ENCODE data around the gene ASB9. TPM values are rescaled to one million over a fixed set of nuclear protein-coding genes. Genes with fewer than 3 reads are reported as not detected.
A peak's percentile ranks its signal among the peaks of the same experiment; 100 is the strongest.

Gene ASB9
- polyA plus RNA-seq, 1 experiment, result 0.35 TPM

DNA sequence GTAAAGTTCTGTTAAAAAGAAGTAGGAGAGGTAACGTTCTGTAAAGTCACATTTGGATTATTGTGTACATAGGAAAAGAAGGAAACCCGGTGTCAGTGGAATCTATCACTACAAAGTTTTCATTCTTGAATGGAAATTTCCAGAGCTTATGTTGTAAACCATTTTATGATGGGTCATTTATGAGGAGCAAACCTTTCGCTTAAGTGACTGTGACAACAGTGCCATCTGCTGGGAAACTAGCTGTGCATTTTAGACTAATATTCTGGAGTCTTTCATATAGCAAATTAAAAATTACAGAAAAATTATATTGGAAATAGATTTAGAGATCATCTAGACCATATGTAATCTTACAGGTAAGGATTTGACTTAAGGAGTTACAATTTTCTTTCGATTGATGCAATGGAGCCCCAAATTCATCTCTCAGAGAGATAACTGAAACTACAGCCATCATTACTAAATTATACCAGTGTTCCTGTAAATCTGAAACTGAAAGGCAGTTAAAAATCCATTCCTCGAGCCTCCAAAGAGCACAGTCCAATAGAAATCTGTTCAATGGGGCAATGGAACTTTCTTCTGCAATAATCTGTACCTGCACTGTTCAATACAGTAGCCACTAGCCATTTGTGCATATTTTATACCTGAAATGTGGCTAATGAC lies 26.9 kb downstream of the ASB9 start:
- CTCF ChIA-PET, result interaction anchor here (0.6 to 2.3 kb wide), 10 partner anchors 9 to 1207 kb away, joined by 3 to 8 read pairs (median 4); no protein-coding TSS in a partner anchor
- no peak overlapping the region for H3K27ac ChIP-seq (ENCODE audit: low read depth, low read length)
- POLR2A ChIA-PET, result no interaction called here
- no peaks in the 10 kb centered on the region for H3K27me3 ChIP-seq (ENCODE audit: control insufficient read depth, insufficient read depth, low read length)
- TF ChIP-seq, protein P1, sequence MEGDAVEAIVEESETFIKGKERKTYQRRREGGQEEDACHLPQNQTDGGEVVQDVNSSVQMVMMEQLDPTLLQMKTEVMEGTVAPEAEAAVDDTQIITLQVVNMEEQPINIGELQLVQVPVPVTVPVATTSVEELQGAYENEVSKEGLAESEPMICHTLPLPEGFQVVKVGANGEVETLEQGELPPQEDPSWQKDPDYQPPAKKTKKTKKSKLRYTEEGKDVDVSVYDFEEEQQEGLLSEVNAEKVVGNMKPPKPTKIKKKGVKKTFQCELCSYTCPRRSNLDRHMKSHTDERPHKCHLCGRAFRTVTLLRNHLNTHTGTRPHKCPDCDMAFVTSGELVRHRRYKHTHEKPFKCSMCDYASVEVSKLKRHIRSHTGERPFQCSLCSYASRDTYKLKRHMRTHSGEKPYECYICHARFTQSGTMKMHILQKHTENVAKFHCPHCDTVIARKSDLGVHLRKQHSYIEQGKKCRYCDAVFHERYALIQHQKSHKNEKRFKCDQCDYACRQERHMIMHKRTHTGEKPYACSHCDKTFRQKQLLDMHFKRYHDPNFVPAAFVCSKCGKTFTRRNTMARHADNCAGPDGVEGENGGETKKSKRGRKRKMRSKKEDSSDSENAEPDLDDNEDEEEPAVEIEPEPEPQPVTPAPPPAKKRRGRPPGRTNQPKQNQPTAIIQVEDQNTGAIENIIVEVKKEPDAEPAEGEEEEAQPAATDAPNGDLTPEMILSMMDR (IDR thresholded peaks at IDR 0.05; ENCODE audit: low read depth, low read length), result peak; percentile 52
- no peaks in the 10 kb centered on the region for H3K9me3 ChIP-seq (ENCODE audit: control insufficient read depth, insufficient read depth, low read length)
- H3K4me3 ChIP-seq (ENCODE audit: low read depth, low read length), result no peak overlapping the region
- DNase-seq (ENCODE audit: low read depth, low spot score), result peak; percentile 0

DNA sequence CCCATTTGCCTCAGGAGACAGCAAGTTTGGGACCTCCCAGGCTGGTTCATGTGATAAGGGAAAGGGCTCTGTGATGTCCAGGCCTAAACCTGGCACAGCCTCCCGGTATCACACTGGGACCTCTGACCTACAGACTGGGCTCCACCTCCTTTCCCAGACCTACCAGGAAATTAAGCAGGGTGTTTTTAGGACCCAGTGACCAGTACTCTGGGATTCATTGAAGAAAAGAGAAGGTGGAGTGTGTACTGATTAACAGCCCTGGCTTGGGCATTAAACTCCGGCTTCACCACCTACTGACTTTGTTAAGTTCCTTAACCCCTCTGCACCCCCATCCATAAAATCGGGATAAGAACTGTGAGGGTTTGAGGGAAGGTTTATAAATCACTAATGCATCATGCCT lies 28.6 kb downstream of the ASB9 start:
- Histone ChIP-seq H3K27ac (ENCODE audit: low read depth, low read length) (no peak overlapping the region), H3K4me3 (ENCODE audit: low read depth, low read length) (no peak overlapping the region), H3K9me3 (ENCODE audit: control insufficient read depth, insufficient read depth, low read length) (no peaks in the 10 kb centered on the region), H3K27me3 (ENCODE audit: control insufficient read depth, insufficient read depth, low read length) (no peaks in the 10 kb centered on the region)
- ChIA-PET POLR2A (no interaction called here), CTCF (no interaction called here)
- no peak for DNase-seq (ENCODE audit: low read depth, low spot score)
- TF ChIP-seq, protein P1 (IDR thresholded peaks at IDR 0.05; ENCODE audit: low read depth, low read length), result no peak

DNA sequence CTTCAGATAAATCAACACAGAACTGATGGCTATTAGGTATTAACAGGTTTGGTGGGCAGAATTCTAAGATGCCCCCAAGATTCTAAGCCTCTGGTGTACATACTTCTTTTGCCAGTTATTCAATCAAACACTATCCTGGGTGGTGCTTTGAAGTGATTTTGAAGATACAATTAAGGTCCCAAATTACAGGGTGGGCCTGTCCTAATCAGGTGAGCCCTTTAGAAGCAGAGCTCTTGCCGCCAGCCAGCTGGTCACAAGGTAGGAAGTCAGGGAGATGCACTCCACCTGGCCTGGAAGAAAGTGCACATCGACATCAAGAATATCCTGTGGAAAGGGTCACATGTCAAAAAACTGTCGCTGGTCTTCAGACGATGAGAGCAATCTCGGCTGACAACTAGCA lies 29.5 kb downstream of the ASB9 start:
- H3K27ac ChIP-seq (ENCODE audit: low read depth, low read length), result no peak overlapping the region
- DNase-seq (ENCODE audit: low read depth, low spot score), result no peak
- H3K9me3 ChIP-seq (ENCODE audit: control insufficient read depth, insufficient read depth, low read length), result no peaks in the 10 kb centered on the region
- no peaks in the 10 kb centered on the region for H3K27me3 ChIP-seq (ENCODE audit: control insufficient read depth, insufficient read depth, low read length)
- TF ChIP-seq, protein P1 (IDR thresholded peaks at IDR 0.05; ENCODE audit: low read depth, low read length), result no peak
- H3K4me3 ChIP-seq (ENCODE audit: low read depth, low read length), result no peak overlapping the region
- POLR2A ChIA-PET, result no interaction called here
- CTCF ChIA-PET, result no interaction called here

DNA sequence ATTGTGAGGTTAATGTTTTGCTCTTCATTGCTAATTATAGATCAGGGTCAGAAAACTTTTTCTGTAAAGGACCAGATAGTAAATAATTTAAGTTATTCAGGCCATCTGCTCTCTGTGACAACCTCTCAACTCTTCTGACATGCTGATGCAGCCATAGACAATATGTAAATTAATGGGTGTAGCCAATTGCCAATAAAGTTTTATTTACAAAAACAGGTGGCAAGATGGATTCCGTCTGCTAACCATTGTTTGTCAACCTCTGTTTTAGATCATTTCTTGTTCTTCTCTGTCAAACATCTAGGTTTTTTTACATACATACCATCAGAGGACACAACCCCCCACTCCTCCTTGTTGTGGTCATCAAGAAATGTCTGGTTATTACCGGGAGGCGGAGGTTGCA lies 33.7 kb downstream of the ASB9 start:
- no peak overlapping the region for H3K27ac ChIP-seq (ENCODE audit: low read depth, low read length)
- TF ChIP-seq, protein P1 (IDR thresholded peaks at IDR 0.05; ENCODE audit: low read depth, low read length), result no peak
- ChIA-PET POLR2A (no interaction called here), CTCF (no interaction called here)
- H3K27me3 ChIP-seq (ENCODE audit: control insufficient read depth, insufficient read depth, low read length), result no peaks in the 10 kb centered on the region
- no peak overlapping the region for H3K4me3 ChIP-seq (ENCODE audit: low read depth, low read length)
- DNase-seq (ENCODE audit: low read depth, low spot score), result no peak
- H3K9me3 ChIP-seq (ENCODE audit: control insufficient read depth, insufficient read depth, low read length), result no peaks in the 10 kb centered on the region

DNA sequence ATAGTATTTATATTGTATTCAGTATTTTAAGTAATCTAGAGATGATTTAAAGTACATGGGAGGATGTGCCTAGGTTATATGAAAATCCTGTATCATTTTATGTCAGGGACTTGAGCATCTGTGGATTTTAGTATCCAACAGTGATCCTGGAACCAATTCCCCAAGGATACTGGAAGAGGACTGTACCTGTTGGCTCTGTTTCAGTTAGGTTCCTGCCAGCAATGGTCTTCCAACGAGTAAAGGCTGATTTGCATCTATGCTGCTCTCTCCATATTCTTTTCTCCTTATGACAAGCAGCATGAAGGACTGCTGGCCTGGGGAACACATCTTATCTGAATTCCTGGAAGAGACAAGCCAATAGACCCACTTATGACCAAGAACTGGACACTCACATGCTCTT lies 34.9 kb downstream of the ASB9 start:
- POLR2A ChIA-PET, result no interaction called here
- Histone ChIP-seq H3K9me3 (ENCODE audit: control insufficient read depth, insufficient read depth, low read length) (no peaks in the 10 kb centered on the region), H3K4me3 (ENCODE audit: low read depth, low read length) (no peak overlapping the region), H3K27me3 (ENCODE audit: control insufficient read depth, insufficient read depth, low read length) (no peaks in the 10 kb centered on the region), H3K27ac (ENCODE audit: low read depth, low read length) (no peak overlapping the region)
- TF ChIP-seq, protein P1 (IDR thresholded peaks at IDR 0.05; ENCODE audit: low read depth, low read length), result no peak
- DNase-seq (ENCODE audit: low read depth, low spot score), result no peak
- CTCF ChIA-PET, result no interaction called here
